IPS-NIHi7 (cell line): ENCODE data around the gene CPO.
A peak's percentile ranks its signal among the peaks of the same experiment; 100 is the strongest.
"Not testable (repeated sequence)": the region's sequence is repeated elsewhere in the genome, so short reads cannot be mapped to it uniquely, and the experiment has no call there.

Source experiments
- DNase-seq: peaks from one replicate; pipeline ENCODE4 v3.0.0; 2012; ENCODE audit warnings: mixed read lengths; ENCODE audit errors: extremely low spot score

Gene CPO

GRCh38 chr2:206939340-206939739, at the start of gene CPO:
Gene CPO (plus strand): TSS chr2:206939518. CDS start chr2:206939600, 82 bp downstream.
- no peak for DNase-seq

- no peak for DNase-seq
Measured at GRCh38 chr2:206890179-206890578, 49.1 kb upstream of the CPO start.

- no peak for DNase-seq
Measured at GRCh38 chr2:206890926-206891325, 48.4 kb upstream of the CPO start.

- DNase-seq = peak; percentile 12
Measured at GRCh38 chr2:206915121-206915520, 24.2 kb upstream of the CPO start.

GRCh38 chr2:206918263-206918662, 21.1 kb upstream of the CPO start:
- DNase-seq = peak; percentile 42

GRCh38 chr2:206920310-206920709, 19.0 kb upstream of the CPO start:
- DNase-seq = peak; percentile 38

GRCh38 chr2:206920951-206921350, 18.4 kb upstream of the CPO start:
- no peak for DNase-seq

- no peak for DNase-seq
Measured at GRCh38 chr2:206921529-206921928, 17.8 kb upstream of the CPO start.

- DNase-seq = no peak
Measured at GRCh38 chr2:206935991-206936842, 3.1 kb upstream of the CPO start.

- no peak for DNase-seq
Measured at GRCh38 chr2:206936843-206937230, 2.5 kb upstream of the CPO start.

GRCh38 chr2:206937555-206937954, 1.8 kb upstream of the CPO start:
- DNase-seq = no peak

- no peak for DNase-seq
Measured at GRCh38 chr2:206940546-206940945, 1.2 kb downstream of the CPO start.

GRCh38 chr2:206942592-206943478, 3.5 kb downstream of the CPO start:
- DNase-seq = no peak

- not testable (repeated sequence) for DNase-seq
Measured at GRCh38 chr2:206953404-206953803, 14.1 kb downstream of the CPO start.

- DNase-seq = no peak
Measured at GRCh38 chr2:206955253-206955652, 15.9 kb downstream of the CPO start.

- DNase-seq = no peak
Measured at GRCh38 chr2:206958261-206958660, 18.9 kb downstream of the CPO start.

- DNase-seq = no peak
Measured at GRCh38 chr2:206962966-206963365, 23.6 kb downstream of the CPO start.

GRCh38 chr2:206968134-206969086, 29.1 kb downstream of the CPO start:
- DNase-seq = no peak

GRCh38 chr2:206969192-206969591, 29.9 kb downstream of the CPO start:
- DNase-seq = no peak

GRCh38 chr2:206970589-206971360, 31.5 kb downstream of the CPO start:
- no peak for DNase-seq

- DNase-seq = no peak
Measured at GRCh38 chr2:206971805-206972204, 32.5 kb downstream of the CPO start.
